Right hindlimb (tissue), 1 donor: ENCODE results near the gene COX5B.
A peak's percentile ranks its signal among the peaks of the same experiment; 100 is the strongest.
"Not testable (repeated sequence)": the region's sequence is repeated elsewhere in the genome, so short reads cannot be mapped to it uniquely, and the experiment has no call there.

Experiments
- DNase-seq: peaks from one replicate; pipeline ENCODE4 v3.0.0-alpha.2; 2018

COX5B gene

GRCh38 chr2:97645695-97646629 lies at the start of gene COX5B:
TSS of gene COX5B (plus strand) at chr2:97646062. CDS start at chr2:97646087, 25 bp downstream.
- DNase-seq = peak; percentile 99

GRCh38 chr2:97596180-97596579 lies 49.7 kb upstream of the COX5B start:
- DNase-seq = not testable (repeated sequence)

- DNase-seq = not testable (repeated sequence)
These were observed 44.3 kb upstream of the COX5B start for GRCh38 chr2:97601537-97601936.

- not testable (repeated sequence) for DNase-seq
These were observed 40.8 kb upstream of the COX5B start for GRCh38 chr2:97605109-97605508.

- DNase-seq = not testable (repeated sequence)
These were observed 40.1 kb upstream of the COX5B start for GRCh38 chr2:97605524-97606339.

- not testable (repeated sequence) for DNase-seq
These were observed 37.1 kb upstream of the COX5B start for GRCh38 chr2:97608745-97609144.

GRCh38 chr2:97611895-97612294 lies 34.0 kb upstream of the COX5B start:
- not testable (repeated sequence) for DNase-seq

- not testable (repeated sequence) for DNase-seq
These were observed 30.1 kb upstream of the COX5B start for GRCh38 chr2:97615746-97616145.

- DNase-seq = no peak
These were observed 28.0 kb upstream of the COX5B start for GRCh38 chr2:97617911-97618310.

GRCh38 chr2:97618939-97619827 lies 26.7 kb upstream of the COX5B start:
- not testable (repeated sequence) for DNase-seq

GRCh38 chr2:97620492-97620891 lies 25.4 kb upstream of the COX5B start:
- DNase-seq = not testable (repeated sequence)

- DNase-seq = not testable (repeated sequence)
These were observed 22.9 kb upstream of the COX5B start for GRCh38 chr2:97622976-97623375.

- not testable (repeated sequence) for DNase-seq
These were observed 20.4 kb upstream of the COX5B start for GRCh38 chr2:97625354-97626048.

GRCh38 chr2:97626049-97626430 lies 19.8 kb upstream of the COX5B start:
- not testable (repeated sequence) for DNase-seq

- no peak for DNase-seq
These were observed 1.7 kb upstream of the COX5B start for GRCh38 chr2:97644023-97644717.

- DNase-seq = no peak
These were observed 659 bp upstream of the COX5B start for GRCh38 chr2:97645112-97645694.

- no peak for DNase-seq
These were observed 1.1 kb downstream of the COX5B start for GRCh38 chr2:97646977-97647376.

GRCh38 chr2:97651114-97651513 lies 5.3 kb downstream of the COX5B start:
- DNase-seq = no peak

- DNase-seq = no peak
These were observed 7.6 kb downstream of the COX5B start for GRCh38 chr2:97653473-97653872.

- DNase-seq = no peak
These were observed 8.0 kb downstream of the COX5B start for GRCh38 chr2:97653874-97654273.

GRCh38 chr2:97654309-97654708 lies 8.4 kb downstream of the COX5B start:
- DNase-seq = no peak
